ENCODE results near the gene RPL27A.

Gene RPL27A

DNA sequence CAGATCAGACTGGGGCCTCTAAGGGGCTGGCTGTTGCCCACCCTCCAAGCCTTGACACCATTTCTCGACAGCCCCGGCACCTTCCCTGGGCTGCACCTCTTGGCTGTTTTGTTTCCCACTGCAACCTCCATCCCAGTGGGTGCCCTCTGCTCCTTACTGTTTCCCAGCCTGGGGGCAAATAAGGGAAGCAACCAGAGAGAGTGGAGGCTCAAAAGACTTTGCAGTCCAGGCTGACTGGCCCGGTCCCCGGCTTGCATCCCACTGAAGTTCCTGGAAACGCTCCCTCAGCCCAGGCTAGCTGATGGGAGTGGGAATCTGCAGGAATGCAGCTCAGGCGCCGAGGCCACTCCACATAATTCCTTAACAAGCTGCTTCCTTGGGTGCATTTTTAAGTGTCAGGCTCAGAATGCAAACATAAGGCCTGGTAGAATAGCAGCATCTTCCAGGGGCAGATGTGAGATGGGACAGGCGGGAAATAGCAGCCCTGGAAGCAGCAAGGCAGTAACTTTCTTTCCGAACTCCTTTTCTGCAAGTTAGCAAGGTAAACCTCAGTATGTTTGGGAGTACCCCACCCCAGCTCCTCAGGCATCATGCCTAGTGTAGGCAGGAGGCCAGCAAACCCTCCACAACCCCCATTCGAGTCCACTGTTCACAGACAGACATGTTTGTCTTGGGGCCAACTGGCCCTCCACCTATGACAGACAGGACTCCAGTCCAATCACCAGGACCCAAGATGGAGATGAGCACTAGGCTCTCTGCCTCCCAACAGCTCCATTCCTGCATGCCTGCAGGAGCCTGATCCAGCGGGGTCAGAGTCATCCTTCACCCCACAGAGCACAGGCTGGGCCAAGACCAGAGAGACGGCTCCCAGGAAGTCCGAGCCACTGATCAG, 39.3 kb downstream of the RPL27A start:
- no peak for DNase-seq (ENCODE audit: low read depth in 2 of 2)

DNA sequence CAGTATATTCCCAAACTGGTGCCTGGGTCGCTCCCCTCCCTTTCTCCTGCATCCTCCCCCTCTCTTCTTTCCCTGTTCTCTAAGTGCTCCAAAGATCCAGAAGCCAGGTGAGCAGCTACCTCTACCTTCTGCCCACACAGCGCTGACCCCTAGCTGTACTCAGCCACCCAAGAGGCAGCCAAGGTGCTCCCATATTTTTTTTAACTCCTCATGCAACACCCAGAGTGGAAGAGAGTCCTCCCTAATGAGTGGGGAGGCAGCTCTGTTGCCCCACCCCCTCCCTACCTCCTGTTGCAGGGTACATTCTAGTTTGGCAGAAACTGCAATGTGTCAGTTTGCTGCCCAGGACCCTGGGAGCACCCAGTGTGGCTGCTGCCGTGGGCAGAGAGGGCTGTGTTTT, 40.2 kb downstream of the RPL27A start:
- no peak for DNase-seq (ENCODE audit: low read depth in 2 of 2)

DNA sequence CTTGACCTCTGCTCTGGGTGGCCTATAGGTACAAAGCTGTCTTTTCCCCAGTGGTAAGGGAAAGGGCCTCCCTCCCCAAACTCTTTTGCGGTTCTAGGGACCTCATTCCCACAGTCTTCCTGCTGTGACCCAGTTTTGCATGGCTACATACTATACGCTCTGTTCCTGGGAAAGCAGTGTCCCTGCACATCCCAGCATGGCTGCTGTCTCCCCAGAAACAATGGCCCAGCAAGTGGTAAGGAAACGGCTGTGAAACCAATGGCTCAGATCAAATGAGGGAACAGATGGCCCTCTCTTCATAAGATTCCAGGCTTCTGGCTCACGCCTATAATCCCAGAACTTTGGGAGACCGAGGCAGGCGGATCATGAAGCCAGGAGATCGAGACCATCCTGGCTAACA, 41.1 kb downstream of the RPL27A start:
- DNase-seq (ENCODE audit: low read depth in 2 of 2), result no peak

DNA sequence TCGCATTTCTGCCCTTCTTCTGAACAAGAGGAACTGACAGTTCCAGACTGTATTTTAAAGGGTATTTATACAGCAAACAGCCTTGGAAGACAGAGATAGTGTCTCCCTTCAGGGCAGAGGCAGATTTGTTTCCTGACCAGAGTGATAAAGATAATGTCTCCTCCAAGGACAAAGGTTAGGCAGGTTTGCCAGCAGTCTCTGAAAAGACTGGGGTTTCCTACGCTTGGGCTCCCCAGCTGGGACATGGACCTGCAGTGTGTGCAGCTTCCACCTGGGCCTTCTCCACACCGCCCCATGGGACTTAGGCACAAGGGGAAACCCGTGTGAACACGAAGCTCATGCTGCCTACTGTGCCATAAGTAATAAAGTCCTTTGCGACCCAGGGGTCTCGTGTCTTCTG, 42.1 kb downstream of the RPL27A start:
- DNase-seq (ENCODE audit: low read depth in 2 of 2), result no peak

DNA sequence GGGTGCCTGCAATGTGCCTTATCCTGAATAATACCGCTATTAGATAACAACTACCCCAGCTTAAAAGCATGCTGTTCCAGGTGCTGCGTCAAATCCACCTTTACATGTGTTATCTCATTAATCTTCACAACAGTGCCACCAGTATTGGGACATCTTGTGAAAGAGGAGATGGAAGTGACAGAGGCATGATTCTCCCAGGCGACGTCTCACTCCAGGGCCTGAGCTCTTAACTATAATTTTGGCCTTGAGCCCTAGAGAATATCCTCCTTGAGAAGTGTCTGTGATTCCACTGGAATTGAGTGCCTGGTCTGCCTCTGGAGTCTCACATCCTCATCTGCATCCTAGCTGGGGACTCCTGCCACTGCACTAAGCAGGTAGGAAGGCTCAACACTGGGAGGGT, 43.8 kb downstream of the RPL27A start:
- DNase-seq (ENCODE audit: low read depth in 2 of 2), result no peak

DNA sequence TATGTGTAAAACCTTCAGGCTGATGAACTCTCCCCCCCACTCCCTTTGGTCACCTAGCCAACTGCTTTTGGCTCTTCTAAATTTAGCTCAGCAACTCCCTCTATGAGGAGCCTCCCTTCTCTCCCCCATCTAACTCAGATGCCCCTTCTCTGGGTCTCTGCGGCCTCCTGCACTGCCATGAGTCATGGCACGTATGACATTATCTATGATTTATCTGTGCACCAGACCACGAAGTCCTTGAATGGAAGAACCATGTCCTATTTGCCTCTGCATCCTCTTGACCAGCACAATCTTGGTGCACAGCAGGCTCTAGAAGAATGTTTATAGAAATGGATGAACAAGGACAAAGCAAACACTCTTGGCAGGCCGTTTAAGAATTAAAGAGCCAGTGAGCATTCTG, 46.0 kb downstream of the RPL27A start:
- DNase-seq (ENCODE audit: low read depth in 2 of 2), result no peak

DNA sequence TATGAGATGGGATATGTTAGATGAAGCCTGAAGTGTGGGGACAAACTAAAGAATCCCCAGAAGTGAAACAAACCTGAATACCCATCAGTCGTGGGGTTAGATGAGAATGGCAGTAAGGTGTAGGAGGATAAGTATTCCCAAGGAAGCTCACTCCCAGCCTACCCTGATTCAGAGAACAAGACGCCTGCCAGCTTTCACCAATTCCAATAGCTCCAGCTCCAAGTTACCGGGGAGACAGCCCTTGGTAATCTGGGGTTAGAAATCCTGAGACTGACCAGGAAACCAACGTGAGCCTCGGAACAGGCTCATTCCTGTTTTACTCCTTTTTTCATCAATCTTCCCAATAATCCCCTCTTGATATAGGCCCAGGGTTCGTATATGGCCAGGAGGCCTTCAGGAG, 46.5 kb downstream of the RPL27A start:
- DNase-seq (ENCODE audit: low read depth in 2 of 2), result no peak

DNA sequence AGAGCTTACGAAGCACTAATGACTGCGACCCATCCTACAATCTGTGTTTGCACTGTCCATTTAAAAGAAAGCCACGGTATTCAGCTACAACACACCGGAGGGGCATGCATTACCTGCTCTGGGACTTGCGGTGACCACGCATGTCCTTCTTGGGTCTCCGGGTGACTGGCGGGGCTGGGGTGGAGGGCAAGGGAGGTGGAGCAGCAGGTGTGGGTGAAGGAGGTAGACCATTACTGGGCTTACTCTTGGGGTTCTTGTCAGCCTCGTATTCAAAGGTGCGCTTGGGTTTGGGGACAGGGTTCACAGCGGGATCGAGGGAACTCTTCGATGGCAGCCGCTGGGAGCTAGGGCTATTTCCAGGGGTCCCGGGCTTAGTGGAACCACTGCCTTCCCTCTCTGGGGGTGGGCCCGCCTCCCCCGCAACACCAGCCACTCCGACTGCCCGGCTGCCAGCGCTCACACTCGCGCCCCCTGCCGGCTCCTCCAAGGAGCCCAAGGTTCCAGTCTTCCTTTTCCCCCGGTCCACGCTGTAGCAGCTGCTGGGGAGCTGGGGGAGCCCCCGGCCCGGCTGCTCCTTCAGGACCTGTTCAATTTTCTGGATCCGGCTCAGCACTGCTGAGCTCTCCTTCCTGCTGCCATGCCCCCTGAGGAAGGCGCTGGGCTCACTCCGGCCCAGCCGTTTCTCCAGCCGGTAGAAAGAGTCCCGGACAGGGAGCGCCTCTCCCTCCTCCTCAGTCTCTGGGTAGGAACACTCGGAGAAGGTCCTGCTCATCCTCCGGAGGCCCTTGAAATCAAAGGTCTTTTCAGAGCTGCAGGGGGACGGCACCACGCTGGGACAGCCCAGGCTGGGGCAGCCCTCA, 47.5 kb downstream of the RPL27A start:
- no peak for DNase-seq (ENCODE audit: low read depth in 2 of 2)

DNA sequence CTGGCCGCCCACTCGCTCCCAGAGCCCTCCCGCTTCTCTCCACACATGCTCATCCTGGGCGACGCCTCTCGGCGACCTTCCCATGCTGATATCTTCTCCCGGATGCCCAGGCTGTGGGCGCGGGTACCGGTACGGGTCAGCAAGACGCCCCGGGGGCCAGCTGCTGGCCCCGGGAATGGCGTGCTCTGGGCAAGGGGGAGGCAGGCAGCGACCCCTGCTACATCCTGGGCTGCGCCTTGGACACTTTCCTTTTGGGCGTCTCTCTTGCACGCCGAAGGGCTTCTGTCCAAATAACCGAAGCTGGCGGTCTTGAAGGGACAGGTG, 48.1 kb downstream of the RPL27A start:
- DNase-seq (ENCODE audit: low read depth in 2 of 2), result no peak

DNA sequence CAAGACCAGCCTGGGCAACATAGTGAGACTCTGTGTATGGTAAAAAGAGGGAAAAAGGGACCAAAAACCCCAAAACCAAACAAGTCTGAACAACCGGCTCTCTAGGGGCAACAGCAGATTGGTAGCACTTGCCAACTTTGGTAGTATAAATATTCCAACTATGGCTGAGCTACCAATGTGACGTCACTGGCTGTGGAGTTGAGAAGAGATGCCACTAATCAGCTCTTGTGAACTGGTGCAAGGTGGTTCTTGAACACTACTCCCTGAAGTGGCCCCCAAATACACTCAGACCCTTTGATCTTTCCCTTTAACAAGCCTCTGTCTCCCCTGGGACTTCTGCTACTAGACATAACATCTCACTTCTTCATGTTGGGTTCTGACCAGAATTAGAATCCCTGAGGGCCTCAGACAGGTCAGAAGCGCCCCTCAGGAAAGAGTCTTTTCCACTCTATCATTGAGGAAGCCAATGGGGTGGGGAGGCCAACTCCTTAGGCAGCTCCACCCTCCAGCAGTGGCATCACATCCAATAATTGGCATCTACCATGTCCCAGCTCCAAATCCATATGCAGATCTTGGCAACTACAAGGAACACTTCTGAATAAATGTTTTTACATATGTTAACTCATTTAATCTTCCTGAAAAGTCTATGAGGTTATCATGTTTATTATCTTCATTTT, 49.2 kb downstream of the RPL27A start:
- DNase-seq (ENCODE audit: low read depth in 2 of 2), result no peak

DNA sequence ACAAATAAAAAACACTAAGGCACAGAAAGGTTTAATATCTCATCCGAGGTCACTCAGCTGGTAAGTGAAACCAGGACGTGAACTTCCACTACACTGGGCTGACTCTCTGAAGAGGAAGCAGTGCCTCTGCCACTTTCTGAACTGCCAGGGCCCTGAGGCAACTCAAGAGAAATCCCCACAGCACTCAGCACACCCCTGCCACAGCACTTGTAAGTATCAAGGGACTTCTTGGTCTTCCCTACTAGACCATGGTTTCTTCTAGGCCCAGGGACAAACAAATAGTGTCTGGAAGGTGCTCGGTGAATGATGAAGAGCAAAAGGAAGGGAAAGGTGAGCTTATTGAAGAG, 49.7 kb downstream of the RPL27A start:
- no peak for DNase-seq (ENCODE audit: low read depth in 2 of 2)

DNA sequence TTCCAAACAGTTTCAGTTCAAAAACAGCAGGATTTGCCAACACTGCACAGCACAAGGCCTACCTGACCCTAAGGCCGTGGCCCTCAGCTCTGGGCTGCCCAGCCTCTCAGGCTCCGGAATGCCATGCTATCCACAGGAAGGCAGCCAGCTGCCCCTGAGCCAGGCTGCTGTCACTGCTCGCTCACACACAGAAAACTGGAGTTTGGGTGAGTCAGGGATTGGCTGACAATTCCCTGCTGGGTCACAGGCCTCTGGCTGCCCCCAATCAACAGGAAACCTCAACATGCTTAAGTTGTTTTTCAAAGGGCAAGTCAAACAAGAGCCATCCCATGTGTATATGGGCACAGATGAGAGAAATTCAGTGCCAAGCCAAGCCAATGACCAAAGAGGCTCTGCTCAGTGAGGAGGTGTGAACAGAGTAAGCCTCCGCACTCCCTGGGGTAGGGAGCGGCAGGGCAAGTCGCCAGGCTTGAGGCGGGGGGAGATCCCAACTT, 50.2 kb downstream of the RPL27A start:
- DNase-seq (ENCODE audit: low read depth in 2 of 2), result no peak

DNA sequence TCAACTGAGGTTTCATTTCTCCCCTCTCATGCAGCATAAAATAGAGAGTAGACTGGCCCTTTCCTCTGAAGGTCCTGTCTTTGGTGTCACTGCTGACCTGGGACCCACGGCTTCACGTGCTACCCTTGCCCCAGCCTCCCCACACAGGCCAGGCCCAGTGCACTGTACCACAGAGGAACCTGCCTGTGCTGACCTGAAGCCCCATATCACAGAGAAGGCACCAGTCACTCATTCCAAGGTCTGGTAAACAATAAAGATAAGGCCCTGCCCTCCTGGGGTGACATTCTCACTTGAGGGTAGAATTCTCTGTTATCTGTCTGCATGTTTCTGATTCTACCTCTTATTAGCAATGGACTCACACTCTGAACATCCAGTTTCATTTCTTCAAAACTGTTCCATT, 51.3 kb downstream of the RPL27A start:
- no peak for DNase-seq (ENCODE audit: low read depth in 2 of 2)

DNA sequence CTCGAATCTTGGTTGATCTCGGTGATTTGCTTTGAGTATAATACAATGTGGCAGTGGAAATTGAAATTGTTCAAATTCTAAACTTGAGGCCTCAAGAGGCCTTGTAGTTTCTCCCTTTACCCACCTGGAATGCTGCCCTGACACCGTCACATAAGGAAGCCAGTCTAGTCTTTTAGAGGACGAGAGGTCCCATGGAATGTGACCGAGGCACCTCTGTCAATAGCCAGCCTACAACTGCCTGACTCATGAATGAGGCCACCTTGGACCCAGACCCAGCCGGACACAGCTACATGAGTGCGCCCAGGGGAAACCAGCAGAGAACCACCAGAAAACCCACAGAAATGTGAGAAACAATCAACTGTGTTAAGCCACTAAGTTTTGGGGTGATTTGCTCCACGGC, 52.5 kb downstream of the RPL27A start:
- no peak for DNase-seq (ENCODE audit: low read depth in 2 of 2)

DNA sequence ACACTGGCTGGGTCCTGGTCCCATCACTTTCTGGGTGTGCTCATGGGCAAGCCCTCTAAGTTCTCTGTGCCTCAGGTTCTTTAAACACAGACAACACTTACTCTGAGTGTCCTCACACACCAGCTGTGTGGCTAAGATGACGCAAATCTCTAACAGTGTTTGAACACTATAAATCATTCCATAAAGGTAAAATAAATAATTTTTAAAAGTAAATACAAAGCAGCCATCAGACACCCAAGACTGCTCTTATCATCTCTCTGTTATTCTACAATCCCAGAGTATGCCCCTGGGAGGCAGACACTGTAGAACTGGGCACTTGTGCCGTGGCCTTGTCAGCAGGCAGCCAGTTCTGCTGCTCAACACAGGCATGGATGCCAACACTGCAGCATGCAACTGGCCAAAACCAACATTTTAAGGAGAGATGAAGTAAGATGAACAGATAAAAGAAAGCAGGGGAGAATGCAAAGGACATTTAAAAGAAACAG, 56.8 kb downstream of the RPL27A start:
- DNase-seq (ENCODE audit: low read depth in 2 of 2), result no peak
